Mesothelial cell of epicardium (in vitro differentiated cells): ENCODE measurements around the gene C15orf62. TPM values are rescaled to one million over a fixed set of nuclear protein-coding genes. Genes with fewer than 3 reads are reported as not detected.

ENCODE experiments used
- DNase-seq, 2 experiments: peaks; one replicate each; pipeline ENCODE4 v3.0.0; 2021; ENCODE audit warnings: low spot score in 2 of 2; ENCODE audit not compliant: unreplicated experiment in 2 of 2
- H3K27ac Mint-ChIP-seq: 2 replicates; pipeline ENCODE4 v1.8.0; 2021; ENCODE audit warnings: mixed read lengths
- H3K27me3 Mint-ChIP-seq: 2 replicates; pipeline ENCODE4 v1.8.0; 2021; ENCODE audit warnings: low read depth, mixed read lengths
- H3K36me3 Mint-ChIP-seq: 2 replicates; pipeline ENCODE4 v1.8.0; 2021; ENCODE audit warnings: mixed read lengths
- H3K4me1 Mint-ChIP-seq: 2 replicates; pipeline ENCODE4 v1.8.0; 2021; ENCODE audit warnings: mixed read lengths
- H3K4me3 Mint-ChIP-seq: 2 replicates; pipeline ENCODE4 v1.8.0; 2021; ENCODE audit warnings: mild to moderate bottlenecking, moderate library complexity, mixed read lengths
- H3K9me3 Mint-ChIP-seq: 2 replicates; pipeline ENCODE4 v1.8.0; 2021; ENCODE audit warnings: mixed read lengths
- total RNA-seq: library from RNA; stranded (reverse); gene quantifications from 3 replicates; pipeline ENCODE4 v1.2.1, GENCODE V29; 2021
- TF ChIP-seq, protein P1 (sequence below): fragments of 200-600 bp; sonication (generic); IDR thresholded peaks from one replicate; pipeline ENCODE4 v1.5.0; 2021; ENCODE audit warnings: antibody characterized with exemption; ENCODE audit not compliant: unreplicated experiment

Gene C15orf62
- total RNA-seq, 1 donor from 2014 or later, result 0.47 TPM

DNA sequence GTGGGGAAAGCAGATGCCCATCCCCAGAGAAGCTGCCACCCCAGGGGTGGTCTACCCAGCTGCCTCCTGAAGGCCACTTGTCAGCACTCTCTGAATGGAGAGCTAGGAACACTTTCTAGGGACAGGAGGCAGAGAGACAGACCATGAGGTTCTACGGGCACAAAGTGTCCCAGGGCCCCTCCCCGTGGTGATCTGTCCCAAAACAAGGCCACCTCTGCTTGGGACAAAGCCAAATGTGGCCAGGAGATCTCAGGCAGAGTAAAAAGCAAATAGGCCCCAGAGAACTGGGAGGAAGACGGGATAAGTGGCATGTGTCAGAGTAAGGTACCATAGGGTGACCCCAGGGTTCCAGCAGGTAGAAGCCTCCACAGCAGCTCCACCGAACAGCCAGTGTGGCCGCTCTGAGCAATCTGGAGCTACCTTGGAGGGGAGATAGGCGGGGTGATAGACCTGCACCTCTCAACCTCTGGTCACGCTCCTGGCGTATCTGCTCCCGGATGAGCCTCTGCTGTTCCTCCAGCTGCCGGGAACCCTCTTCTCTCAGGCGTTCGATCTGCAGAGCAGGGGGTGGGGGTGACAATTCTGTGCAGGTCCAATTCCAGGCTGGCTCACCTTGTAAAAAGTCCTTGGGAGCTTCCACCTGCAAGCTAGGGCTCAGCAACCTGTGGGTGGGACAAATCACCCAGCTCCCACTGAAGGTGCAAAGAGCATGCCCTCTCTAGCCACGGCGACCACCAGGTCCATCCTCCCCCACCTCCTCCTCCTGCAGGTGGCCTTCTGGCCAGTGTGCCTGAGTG, 6.2 kb downstream of the C15orf62 start:
- Mint-ChIP-seq H3K4me3 (no peak overlapping the region), H3K36me3 (peaks cover 21% of the 10 kb centered on the region), H3K9me3 (no peaks in the 10 kb centered on the region), H3K4me1 (no peaks in the 10 kb centered on the region), H3K27ac (no peak overlapping the region), H3K27me3 (no peaks in the 10 kb centered on the region)
- no peak for DNase-seq
- TF ChIP-seq, protein P1, sequence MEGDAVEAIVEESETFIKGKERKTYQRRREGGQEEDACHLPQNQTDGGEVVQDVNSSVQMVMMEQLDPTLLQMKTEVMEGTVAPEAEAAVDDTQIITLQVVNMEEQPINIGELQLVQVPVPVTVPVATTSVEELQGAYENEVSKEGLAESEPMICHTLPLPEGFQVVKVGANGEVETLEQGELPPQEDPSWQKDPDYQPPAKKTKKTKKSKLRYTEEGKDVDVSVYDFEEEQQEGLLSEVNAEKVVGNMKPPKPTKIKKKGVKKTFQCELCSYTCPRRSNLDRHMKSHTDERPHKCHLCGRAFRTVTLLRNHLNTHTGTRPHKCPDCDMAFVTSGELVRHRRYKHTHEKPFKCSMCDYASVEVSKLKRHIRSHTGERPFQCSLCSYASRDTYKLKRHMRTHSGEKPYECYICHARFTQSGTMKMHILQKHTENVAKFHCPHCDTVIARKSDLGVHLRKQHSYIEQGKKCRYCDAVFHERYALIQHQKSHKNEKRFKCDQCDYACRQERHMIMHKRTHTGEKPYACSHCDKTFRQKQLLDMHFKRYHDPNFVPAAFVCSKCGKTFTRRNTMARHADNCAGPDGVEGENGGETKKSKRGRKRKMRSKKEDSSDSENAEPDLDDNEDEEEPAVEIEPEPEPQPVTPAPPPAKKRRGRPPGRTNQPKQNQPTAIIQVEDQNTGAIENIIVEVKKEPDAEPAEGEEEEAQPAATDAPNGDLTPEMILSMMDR, result no peak

DNA sequence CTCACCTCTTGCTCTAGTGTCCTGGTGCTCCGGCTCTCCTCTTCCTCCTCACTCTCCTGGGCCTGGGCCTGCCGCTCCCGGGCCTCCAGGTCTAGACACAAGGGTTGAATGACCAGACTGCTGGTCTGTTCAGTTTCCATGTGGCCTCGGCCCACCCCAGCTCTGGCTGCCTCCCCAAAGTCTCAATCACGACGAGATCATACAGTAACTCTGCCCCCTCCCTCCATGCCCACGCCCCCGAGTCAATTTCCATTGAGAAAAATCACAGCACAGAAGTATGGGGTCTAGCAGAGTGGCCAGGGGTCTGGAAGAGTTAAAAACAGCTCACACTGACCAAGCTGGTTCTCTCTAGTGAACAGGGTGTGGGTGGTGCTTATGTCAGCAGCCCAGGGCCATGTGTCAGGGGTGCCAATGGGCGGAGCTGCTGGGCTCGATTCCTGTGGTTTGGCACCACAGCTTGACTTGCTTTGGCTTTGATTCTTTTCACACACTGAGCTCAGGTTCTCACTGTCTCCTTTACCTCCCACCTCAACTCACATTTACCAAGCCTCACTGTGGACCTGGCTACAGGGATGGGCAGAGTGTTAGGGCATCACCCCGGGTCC, 6.9 kb downstream of the C15orf62 start:
- DNase-seq, result no peak
- no peak overlapping the region for H3K4me3 Mint-ChIP-seq
- no peak overlapping the region for H3K27ac Mint-ChIP-seq
- no peaks in the 10 kb centered on the region for H3K9me3 Mint-ChIP-seq
- H3K36me3 Mint-ChIP-seq, result peaks cover 21% of the 10 kb centered on the region
- no peaks in the 10 kb centered on the region for H3K4me1 Mint-ChIP-seq
- TF ChIP-seq, protein P1, result no peak
- no peaks in the 10 kb centered on the region for H3K27me3 Mint-ChIP-seq

DNA sequence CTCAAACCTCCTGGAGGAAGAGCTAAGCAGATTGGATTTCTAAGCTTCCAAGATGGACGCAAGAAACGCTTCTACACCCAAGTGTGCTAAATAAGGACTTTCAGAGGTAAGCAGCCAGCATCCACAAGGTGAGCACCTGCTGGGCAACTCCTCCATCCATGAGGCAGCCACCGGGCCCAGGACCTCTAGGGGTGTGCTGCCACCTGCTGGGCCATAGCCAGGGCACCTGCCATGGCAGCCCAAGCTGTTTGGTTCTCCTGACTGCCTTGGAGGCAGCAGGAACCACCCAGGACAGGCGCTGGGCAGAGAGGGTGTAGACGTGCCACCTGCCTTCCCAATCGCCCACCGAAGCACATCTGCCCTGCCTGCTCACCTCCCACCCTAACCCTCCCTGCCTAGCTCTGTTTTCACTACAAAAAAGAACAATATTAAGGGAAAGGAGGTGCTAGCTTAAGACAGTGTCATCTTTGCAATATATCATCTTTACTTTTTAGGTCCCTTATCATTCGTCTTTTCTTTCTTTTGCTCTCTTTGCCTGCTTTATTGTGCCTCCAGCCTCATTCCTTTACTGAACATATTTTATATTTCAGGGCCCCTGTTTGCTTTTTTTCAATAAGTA, 12.9 kb downstream of the C15orf62 start:
- Mint-ChIP-seq H3K9me3 (no peaks in the 10 kb centered on the region), H3K4me3 (no peak overlapping the region), H3K27me3 (no peaks in the 10 kb centered on the region), H3K27ac (no peak overlapping the region), H3K4me1 (peaks cover 27% of the 10 kb centered on the region), H3K36me3 (peaks cover 2% of the 10 kb centered on the region)
- TF ChIP-seq, protein P1, result no peak
- peak in 1 of 2 experiments; percentile 72 for DNase-seq

DNA sequence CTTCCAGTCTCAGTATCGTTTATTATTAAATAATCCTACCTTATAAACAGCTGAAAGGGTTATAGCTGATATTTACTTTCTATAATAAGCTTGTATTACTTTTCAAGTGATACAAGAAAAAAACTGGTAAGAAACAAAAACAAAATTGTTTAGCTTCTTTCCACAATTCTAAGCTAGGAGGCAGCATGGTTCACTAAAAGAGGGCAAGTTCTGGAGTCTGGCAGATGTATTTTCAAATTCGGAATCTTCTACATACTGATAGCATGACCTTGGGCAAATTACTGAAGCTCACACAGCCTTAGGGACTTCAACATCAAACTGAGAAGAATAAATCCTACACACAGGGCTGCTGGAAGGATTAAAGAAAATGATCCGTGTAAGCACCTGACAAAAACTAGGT, 15.4 kb downstream of the C15orf62 start:
- H3K27me3 Mint-ChIP-seq, result no peaks in the 10 kb centered on the region
- H3K27ac Mint-ChIP-seq, result peak overlapping the region; percentile 77
- H3K4me1 Mint-ChIP-seq, result peaks cover 41% of the 10 kb centered on the region
- peaks cover 2% of the 10 kb centered on the region for H3K36me3 Mint-ChIP-seq
- TF ChIP-seq, protein P1, result no peak
- DNase-seq, result no peak
- no peaks in the 10 kb centered on the region for H3K9me3 Mint-ChIP-seq
- H3K4me3 Mint-ChIP-seq, result no peak overlapping the region

DNA sequence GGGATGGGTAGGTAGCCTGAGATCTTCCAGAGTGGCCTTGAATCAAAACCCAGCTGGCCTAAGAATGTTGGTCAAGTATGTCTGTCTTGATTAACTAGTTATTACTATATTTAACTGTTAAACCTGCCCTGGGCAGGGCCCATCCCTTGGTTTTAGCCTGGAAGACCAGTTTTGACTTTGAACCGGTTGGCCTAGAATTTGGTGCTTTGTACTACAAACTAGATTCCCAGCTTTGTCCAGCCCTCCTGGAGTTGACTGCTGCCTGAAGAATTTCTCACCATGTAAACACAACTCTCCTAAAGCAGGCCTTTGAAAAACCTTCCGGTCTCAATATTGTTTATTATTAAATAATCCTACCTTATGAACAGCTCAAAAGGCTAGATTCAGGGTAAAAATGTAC, 16.0 kb downstream of the C15orf62 start:
- no peaks in the 10 kb centered on the region for H3K27me3 Mint-ChIP-seq
- H3K27ac Mint-ChIP-seq, result peak overlapping the region; percentile 77
- no peak overlapping the region for H3K4me3 Mint-ChIP-seq
- TF ChIP-seq, protein P1, result no peak
- no peaks in the 10 kb centered on the region for H3K9me3 Mint-ChIP-seq
- peaks cover 41% of the 10 kb centered on the region for H3K4me1 Mint-ChIP-seq
- no peaks in the 10 kb centered on the region for H3K36me3 Mint-ChIP-seq
- DNase-seq, result no peak
